A673 (cell line): Measurements from ENCODE around the gene COL28A1. TPM values are rescaled to one million over a fixed set of nuclear protein-coding genes. Genes with fewer than 3 reads are reported as not detected.

Source experiments
- BruUV-seq: library from RNA; stranded (reverse); fragments of 400-500 nt; replicated peaks from 2 replicates; lab custom pipeline; 2021; lab: Mats Ljungman, UMichigan
- CTCF ChIA-PET: fragments of 300-600 bp; sonication (Branson Sonifier 250); formaldehyde crosslinking; loops from one replicate; lab custom pipeline; 2022; ENCODE audit warnings: antibody characterized with exemption; lab: Charles Lee
- POLR2A ChIA-PET: fragments of 300-600 bp; sonication (Branson Sonifier 250); formaldehyde crosslinking; loops from one replicate; lab custom pipeline; 2022; ENCODE audit warnings: antibody characterized with exemption; ENCODE audit not compliant: low non-redundant PET; lab: Charles Lee
- DNase-seq: peaks from one replicate; pipeline ENCODE4 v3.0.0-alpha.2; 2015; ENCODE audit warnings: low spot score
- H3K27ac ChIP-seq: fragments of 200-600 bp; sonication (generic); 2 replicates; pipeline ENCODE4 v1.5.1; 2016; ENCODE audit warnings: mixed run types, low read depth, mild to moderate bottlenecking, mixed read lengths, antibody characterized with exemption, low read length; ENCODE audit not compliant: poor library complexity, severe bottlenecking
- H3K27me3 ChIP-seq: fragments of 200-600 bp; sonication (generic); replicated peaks from 2 replicates; pipeline ENCODE4 v1.6.1; 2017; ENCODE audit warnings: mixed run types, low read depth, mild to moderate bottlenecking, mixed read lengths, antibody characterized with exemption, low read length; ENCODE audit not compliant: insufficient read depth, poor library complexity
- H3K36me3 ChIP-seq: fragments of 200-600 bp; sonication (generic); 2 replicates; pipeline ENCODE4 v1.6.1; 2016; ENCODE audit warnings: mixed run types, mild to moderate bottlenecking, mixed read lengths, antibody characterized with exemption, low read length; ENCODE audit not compliant: insufficient read depth, poor library complexity, severe bottlenecking
- H3K4me1 ChIP-seq: fragments of 200-600 bp; sonication (generic); 2 replicates; pipeline ENCODE4 v1.6.1; 2017; ENCODE audit warnings: mixed run types, mild to moderate bottlenecking, mixed read lengths, antibody characterized with exemption, low read length; ENCODE audit not compliant: insufficient read depth, poor library complexity, severe bottlenecking
- H3K4me3 ChIP-seq: fragments of 200-600 bp; sonication (generic); 2 replicates; pipeline ENCODE4 v1.5.1; 2016; ENCODE audit warnings: low read depth, mixed run types, mild to moderate bottlenecking, mixed read lengths, low read length; ENCODE audit not compliant: poor library complexity, severe bottlenecking
- H3K9me3 ChIP-seq: fragments of 200-600 bp; sonication (generic); 2 replicates; pipeline ENCODE4 v1.6.1; 2016; ENCODE audit warnings: mixed run types, low read depth, mild to moderate bottlenecking, mixed read lengths, antibody characterized with exemption, low read length; ENCODE audit not compliant: poor library complexity, severe bottlenecking
- CTCF ChIP-seq: fragments of 300-800, 200-600 bp; sonication (generic); conservative IDR thresholded peaks from 2 replicates; pipeline ENCODE4 v1.5.1; 2017; ENCODE audit warnings: low read depth, mild to moderate bottlenecking, antibody characterized with exemption, low read length, moderate library complexity, mixed read lengths
- EZH2 ChIP-seq: fragments of 200-600 bp; sonication (generic); IDR thresholded peaks from 2 replicates; pipeline ENCODE4 v1.6.1; 2017; ENCODE audit warnings: borderline replicate concordance, low read depth, mild to moderate bottlenecking, mixed read lengths, antibody characterized with exemption, low read length; ENCODE audit not compliant: poor library complexity, severe bottlenecking
- intact Hi-C: fragments of 100-400 bp; cut with micrococcal nuclease; formaldehyde crosslinking; loops from one replicate; pipeline ENCODE4 v1.10.0; 2022; ENCODE audit not compliant: unreplicated experiment
- total RNA-seq: library from RNA; stranded (reverse); gene quantifications from 2 replicates; pipeline ENCODE4 v1.2.3, GENCODE V29; 2021

COL28A1 gene
- total RNA-seq, 1 experiment from 2014 or later: 0.34 TPM

- Histone ChIP-seq H3K36me3 (no peaks in the 10 kb centered on the region), H3K9me3 (no peaks in the 10 kb centered on the region), H3K4me3 (no peak overlapping the region), H3K27ac (no peak overlapping the region), H3K4me1 (peaks cover 19% of the 10 kb centered on the region), H3K27me3 (no peaks in the 10 kb centered on the region)
- intact Hi-C loops: no loop called here
- no TSS peak for BruUV-seq
- ChIA-PET POLR2A (no interaction called here), CTCF (no interaction called here)
- DNase-seq: peak; percentile 76
- TF ChIP-seq CTCF: no peak
- TF ChIP-seq EZH2: no peak
Observed at GRCh38 chr7:7554021-7554432, 18.4 kb upstream of the COL28A1 start.

- Histone ChIP-seq H3K36me3 (no peaks in the 10 kb centered on the region), H3K4me3 (no peak overlapping the region), H3K27ac (no peak overlapping the region), H3K27me3 (no peaks in the 10 kb centered on the region), H3K9me3 (no peaks in the 10 kb centered on the region), H3K4me1 (peaks cover 19% of the 10 kb centered on the region)
- no peak for DNase-seq
- intact Hi-C loops: no loop called here
- TF ChIP-seq CTCF (no peak), EZH2 (no peak)
- no TSS peak for BruUV-seq
- CTCF ChIA-PET: no interaction called here
- POLR2A ChIA-PET: no interaction called here
Observed at GRCh38 chr7:7553386-7553785, 17.7 kb upstream of the COL28A1 start.

GRCh38 chr7:7552199-7552598 is 16.5 kb upstream of the COL28A1 start:
- Histone ChIP-seq H3K4me1 (peaks cover 19% of the 10 kb centered on the region), H3K36me3 (no peaks in the 10 kb centered on the region), H3K9me3 (no peaks in the 10 kb centered on the region), H3K4me3 (no peak overlapping the region), H3K27ac (no peak overlapping the region), H3K27me3 (no peaks in the 10 kb centered on the region)
- DNase-seq: no peak
- no TSS peak for BruUV-seq
- TF ChIP-seq EZH2 (no peak), CTCF (no peak)
- intact Hi-C loops: no loop called here
- ChIA-PET CTCF (no interaction called here), POLR2A (interaction anchor here (0.6 kb wide), 1 partner anchor 369 kb away, joined by 4 read pairs; no protein-coding TSS in a partner anchor)
